Loucy (cell line): ENCODE data around the gene OR52K2.

Experiments
- H2AFZ ChIP-seq: fragments of 200-600 bp; sonication (generic); 2 replicates; pipeline ENCODE4 v1.6.0; 2016; ENCODE audit warnings: antibody characterized with exemption, mild to moderate bottlenecking, low read length, moderate library complexity
- H3F3A ChIP-seq: fragments of 200-600 bp; 2 replicates; pipeline ENCODE4 v1.6.0; 2016; ENCODE audit warnings: antibody characterized with exemption, low read depth, mild to moderate bottlenecking
- H3K27me3 ChIP-seq: fragments of 200-600 bp; sonication (generic); 2 replicates; pipeline ENCODE4 v1.6.1; 2014; ENCODE audit warnings: low read length, mild to moderate bottlenecking; ENCODE audit not compliant: insufficient read depth, poor library complexity, severe bottlenecking
- H3K36me3 ChIP-seq: fragments of 200-600 bp; sonication (generic); 2 replicates; pipeline ENCODE4 v1.6.1; 2016; ENCODE audit warnings: low read length; ENCODE audit not compliant: insufficient read depth
- H3K4me1 ChIP-seq: fragments of 200-600 bp; sonication (generic); 2 replicates; pipeline ENCODE4 v1.5.1; 2014; ENCODE audit warnings: low read length, mild to moderate bottlenecking; ENCODE audit not compliant: insufficient read depth, poor library complexity, severe bottlenecking
- H3K4me2 ChIP-seq: fragments of 200-600 bp; sonication (generic); 2 replicates; pipeline ENCODE4 v1.6.0; 2014; ENCODE audit warnings: antibody characterized with exemption, low read length, low read depth, mild to moderate bottlenecking; ENCODE audit not compliant: poor library complexity, severe bottlenecking
- H3K4me3 ChIP-seq: fragments of 200-600 bp; sonication (generic); 2 replicates; pipeline ENCODE4 v1.5.1; 2014; ENCODE audit warnings: low read length, mild to moderate bottlenecking, mixed read lengths; ENCODE audit not compliant: poor library complexity, severe bottlenecking
- H3K79me2 ChIP-seq: fragments of 200-600 bp; sonication (generic); 2 replicates; pipeline ENCODE4 v1.6.1; 2014; ENCODE audit warnings: low read length; ENCODE audit not compliant: insufficient read depth
- H3K9ac ChIP-seq: fragments of 200-600 bp; sonication (generic); 2 replicates; pipeline ENCODE4 v1.6.0; 2014; ENCODE audit warnings: mild to moderate bottlenecking, low read depth, low read length, moderate library complexity; ENCODE audit not compliant: poor library complexity, severe bottlenecking
- H3K9me2 ChIP-seq: fragments of 200-600 bp; sonication (generic); replicated peaks from 2 replicates; pipeline ENCODE4 v1.6.1; 2016; ENCODE audit warnings: low read depth, low read length, mixed read lengths
- H3K9me3 ChIP-seq: fragments of 200-600 bp; sonication (generic); 2 replicates; pipeline ENCODE4 v1.6.1; 2014; ENCODE audit warnings: mild to moderate bottlenecking, antibody characterized with exemption, low read length, low read depth; ENCODE audit not compliant: insufficient read depth
- H4K20me1 ChIP-seq: fragments of 200-600 bp; sonication (generic); 2 replicates; pipeline ENCODE4 v1.6.0; 2014; ENCODE audit warnings: antibody characterized with exemption, low read length, mild to moderate bottlenecking; ENCODE audit not compliant: insufficient read depth, poor library complexity, severe bottlenecking
- CTCF ChIP-seq: fragments of 200-600 bp; sonication (generic); conservative IDR thresholded peaks from 2 replicates; pipeline ENCODE4 v1.5.1; 2014; ENCODE audit warnings: mild to moderate bottlenecking, antibody characterized with exemption, low read length
- EZH2phosphoT487 ChIP-seq: fragments of 200-600 bp; IDR thresholded peaks from 2 replicates; pipeline ENCODE4 v1.6.1; 2018; ENCODE audit warnings: antibody characterized with exemption, mild to moderate bottlenecking, moderate library complexity, borderline replicate concordance

OR52K2 gene

GRCh38 chr11:4459500-4459899, 10.4 kb downstream of the OR52K2 start:
- no peaks in the 10 kb centered on the region for H3F3A ChIP-seq
- TF ChIP-seq EZH2phosphoT487, result no peak
- TF ChIP-seq CTCF, result no peak
- no peak overlapping the region for H2AFZ ChIP-seq
- H3K27me3 ChIP-seq, result peaks cover 57% of the 10 kb centered on the region
- no peaks in the 10 kb centered on the region for H3K9me3 ChIP-seq
- no peak overlapping the region for H3K4me3 ChIP-seq
- peaks cover 3% of the 10 kb centered on the region for H3K4me1 ChIP-seq
- H3K36me3 ChIP-seq, result no peaks in the 10 kb centered on the region
- no peaks in the 10 kb centered on the region for H3K79me2 ChIP-seq
- no peaks in the 10 kb centered on the region for H3K9me2 ChIP-seq
- no peak overlapping the region for H3K4me2 ChIP-seq
- no peak overlapping the region for H3K9ac ChIP-seq
- no peaks in the 10 kb centered on the region for H4K20me1 ChIP-seq

- H3K4me3 ChIP-seq, result no peak overlapping the region
- H3K9ac ChIP-seq, result no peak overlapping the region
- no peaks in the 10 kb centered on the region for H4K20me1 ChIP-seq
- peaks cover 63% of the 10 kb centered on the region for H3K27me3 ChIP-seq
- no peaks in the 10 kb centered on the region for H3K36me3 ChIP-seq
- peaks cover 3% of the 10 kb centered on the region for H3K4me1 ChIP-seq
- H2AFZ ChIP-seq, result no peak overlapping the region
- TF ChIP-seq CTCF (no peak), EZH2phosphoT487 (no peak)
- H3K9me2 ChIP-seq, result no peaks in the 10 kb centered on the region
- H3K4me2 ChIP-seq, result no peak overlapping the region
- no peaks in the 10 kb centered on the region for H3K79me2 ChIP-seq
- H3F3A ChIP-seq, result no peaks in the 10 kb centered on the region
- H3K9me3 ChIP-seq, result no peaks in the 10 kb centered on the region
Observed at GRCh38 chr11:4460151-4460550, 11.1 kb downstream of the OR52K2 start.

GRCh38 chr11:4464216-4465159, 15.4 kb downstream of the OR52K2 start:
- peaks cover 25% of the 10 kb centered on the region for H3K27me3 ChIP-seq
- no peaks in the 10 kb centered on the region for H3K79me2 ChIP-seq
- no peak for TF ChIP-seq CTCF
- no peak for TF ChIP-seq EZH2phosphoT487
- no peaks in the 10 kb centered on the region for H3K9me2 ChIP-seq
- H3K4me3 ChIP-seq, result no peak overlapping the region
- H2AFZ ChIP-seq, result no peak overlapping the region
- H3K9ac ChIP-seq, result no peak overlapping the region
- no peaks in the 10 kb centered on the region for H4K20me1 ChIP-seq
- no peak overlapping the region for H3K4me2 ChIP-seq
- H3K4me1 ChIP-seq, result no peaks in the 10 kb centered on the region
- H3K9me3 ChIP-seq, result no peaks in the 10 kb centered on the region
- H3F3A ChIP-seq, result no peaks in the 10 kb centered on the region
- no peaks in the 10 kb centered on the region for H3K36me3 ChIP-seq
